ENCODE measurements around the gene SCFD2. TPM values are rescaled to one million over a fixed set of nuclear protein-coding genes. Genes with fewer than 3 reads are reported as not detected.

Gene SCFD2
- total RNA-seq, 1 experiment from 2014 or later, result 12.4 TPM

GRCh38 chr4:53377319-53378170 lies 11.7 kb upstream of the SCFD2 start, which contains the start of gene FIP1L1 (continued):
- TF ChIP-seq SP1 (CRISPR knock-in tag; conservative IDR thresholded peaks at IDR 0.05), result peak; percentile 50; the same call in 1 of the 2 replicates
- TF ChIP-seq ELF4 (CRISPR knock-in tag; IDR thresholded peaks at IDR 0.05; ENCODE audit: low read depth), result no peak
- TF ChIP-seq ZNF423 (CRISPR knock-in tag; IDR thresholded peaks at IDR 0.05), result no peak
- peak; percentile 67; the same call in 1 of the 2 replicates for TF ChIP-seq ZNF232 (CRISPR knock-in tag; IDR thresholded peaks at IDR 0.05)
- no peak for TF ChIP-seq ZMAT4 (CRISPR knock-in tag; IDR thresholded peaks at IDR 0.05)
- no peak; the same call in 1 of the 2 replicates for TF ChIP-seq IRF1 (CRISPR knock-in tag; IDR thresholded peaks at IDR 0.05)
- TF ChIP-seq ATF1 (CRISPR knock-in tag; IDR thresholded peaks at IDR 0.05), result no peak
- TF ChIP-seq JAZF1 (CRISPR knock-in tag; IDR thresholded peaks at IDR 0.05), result no peak
- TF ChIP-seq ESRRA (CRISPR knock-in tag; IDR thresholded peaks at IDR 0.05; ENCODE audit: borderline replicate concordance), result 0 out of 2 replicates have a peak, but pooled peaks have one; percentile 60
- TF ChIP-seq CREB1 (CRISPR knock-in tag; IDR thresholded peaks at IDR 0.05), result no peak
- TF ChIP-seq, protein P1, sequence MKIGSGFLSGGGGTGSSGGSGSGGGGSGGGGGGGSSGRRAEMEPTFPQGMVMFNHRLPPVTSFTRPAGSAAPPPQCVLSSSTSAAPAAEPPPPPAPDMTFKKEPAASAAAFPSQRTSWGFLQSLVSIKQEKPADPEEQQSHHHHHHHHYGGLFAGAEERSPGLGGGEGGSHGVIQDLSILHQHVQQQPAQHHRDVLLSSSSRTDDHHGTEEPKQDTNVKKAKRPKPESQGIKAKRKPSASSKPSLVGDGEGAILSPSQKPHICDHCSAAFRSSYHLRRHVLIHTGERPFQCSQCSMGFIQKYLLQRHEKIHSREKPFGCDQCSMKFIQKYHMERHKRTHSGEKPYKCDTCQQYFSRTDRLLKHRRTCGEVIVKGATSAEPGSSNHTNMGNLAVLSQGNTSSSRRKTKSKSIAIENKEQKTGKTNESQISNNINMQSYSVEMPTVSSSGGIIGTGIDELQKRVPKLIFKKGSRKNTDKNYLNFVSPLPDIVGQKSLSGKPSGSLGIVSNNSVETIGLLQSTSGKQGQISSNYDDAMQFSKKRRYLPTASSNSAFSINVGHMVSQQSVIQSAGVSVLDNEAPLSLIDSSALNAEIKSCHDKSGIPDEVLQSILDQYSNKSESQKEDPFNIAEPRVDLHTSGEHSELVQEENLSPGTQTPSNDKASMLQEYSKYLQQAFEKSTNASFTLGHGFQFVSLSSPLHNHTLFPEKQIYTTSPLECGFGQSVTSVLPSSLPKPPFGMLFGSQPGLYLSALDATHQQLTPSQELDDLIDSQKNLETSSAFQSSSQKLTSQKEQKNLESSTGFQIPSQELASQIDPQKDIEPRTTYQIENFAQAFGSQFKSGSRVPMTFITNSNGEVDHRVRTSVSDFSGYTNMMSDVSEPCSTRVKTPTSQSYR (CRISPR knock-in tag; IDR thresholded peaks at IDR 0.05), result no peak
- no peak for TF ChIP-seq ZNF416 (CRISPR knock-in tag; IDR thresholded peaks at IDR 0.05)
- no peak for TF ChIP-seq NFATC4 (CRISPR knock-in tag; IDR thresholded peaks at IDR 0.05)
- no peak for TF ChIP-seq ZNF425 (CRISPR knock-in tag; conservative IDR thresholded peaks at IDR 0.05)
- TF ChIP-seq ZNF317 (CRISPR knock-in tag; IDR thresholded peaks at IDR 0.05; ENCODE audit: borderline replicate concordance, low read depth), result no peak
- no peak for TF ChIP-seq EMX1 (CRISPR knock-in tag; IDR thresholded peaks at IDR 0.05)
- no peak for TF ChIP-seq SOX15 (CRISPR knock-in tag; IDR thresholded peaks at IDR 0.05)
- no peak for TF ChIP-seq ZNF396 (CRISPR knock-in tag; IDR thresholded peaks at IDR 0.05; ENCODE audit: borderline replicate concordance)
- TF ChIP-seq ZBTB21 (CRISPR knock-in tag; IDR thresholded peaks at IDR 0.05; ENCODE audit: borderline replicate concordance), result no peak
- TF ChIP-seq CREM (CRISPR knock-in tag; IDR thresholded peaks at IDR 0.05), result 0 out of 2 replicates have a peak, but pooled peaks have one; percentile 21
- TF ChIP-seq TEAD1 (CRISPR knock-in tag; IDR thresholded peaks at IDR 0.05), result peak; percentile 23; the same call in 1 of the 2 replicates
- no peak for TF ChIP-seq RORB (CRISPR knock-in tag; IDR thresholded peaks at IDR 0.05)
- no peak for TF ChIP-seq HMGA2 (CRISPR knock-in tag; IDR thresholded peaks at IDR 0.05)
- TF ChIP-seq, protein P2, sequence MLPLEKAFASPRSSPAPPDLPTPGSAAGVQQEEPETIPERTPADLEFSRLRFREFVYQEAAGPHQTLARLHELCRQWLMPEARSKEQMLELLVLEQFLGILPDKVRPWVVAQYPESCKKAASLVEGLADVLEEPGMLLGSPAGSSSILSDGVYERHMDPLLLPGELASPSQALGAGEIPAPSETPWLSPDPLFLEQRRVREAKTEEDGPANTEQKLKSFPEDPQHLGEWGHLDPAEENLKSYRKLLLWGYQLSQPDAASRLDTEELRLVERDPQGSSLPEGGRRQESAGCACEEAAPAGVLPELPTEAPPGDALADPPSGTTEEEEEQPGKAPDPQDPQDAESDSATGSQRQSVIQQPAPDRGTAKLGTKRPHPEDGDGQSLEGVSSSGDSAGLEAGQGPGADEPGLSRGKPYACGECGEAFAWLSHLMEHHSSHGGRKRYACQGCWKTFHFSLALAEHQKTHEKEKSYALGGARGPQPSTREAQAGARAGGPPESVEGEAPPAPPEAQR (CRISPR knock-in tag; IDR thresholded peaks at IDR 0.05), result no peak
- TF ChIP-seq OVOL2 (CRISPR knock-in tag; IDR thresholded peaks at IDR 0.05; ENCODE audit: borderline replicate concordance), result no peak
- TF ChIP-seq, protein P3, sequence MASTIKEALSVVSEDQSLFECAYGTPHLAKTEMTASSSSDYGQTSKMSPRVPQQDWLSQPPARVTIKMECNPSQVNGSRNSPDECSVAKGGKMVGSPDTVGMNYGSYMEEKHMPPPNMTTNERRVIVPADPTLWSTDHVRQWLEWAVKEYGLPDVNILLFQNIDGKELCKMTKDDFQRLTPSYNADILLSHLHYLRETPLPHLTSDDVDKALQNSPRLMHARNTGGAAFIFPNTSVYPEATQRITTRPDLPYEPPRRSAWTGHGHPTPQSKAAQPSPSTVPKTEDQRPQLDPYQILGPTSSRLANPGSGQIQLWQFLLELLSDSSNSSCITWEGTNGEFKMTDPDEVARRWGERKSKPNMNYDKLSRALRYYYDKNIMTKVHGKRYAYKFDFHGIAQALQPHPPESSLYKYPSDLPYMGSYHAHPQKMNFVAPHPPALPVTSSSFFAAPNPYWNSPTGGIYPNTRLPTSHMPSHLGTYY (CRISPR knock-in tag; IDR thresholded peaks at IDR 0.05), result no peak
- TF ChIP-seq AFF4 (CRISPR knock-in tag; IDR thresholded peaks at IDR 0.05; ENCODE audit: borderline replicate concordance), result no peak

All from WTC11 (cell line).